GM12873 (cell line): Measurements from ENCODE around the gene FAM43A.

Experiments used
- TF ChIP-seq, protein P1 (sequence below): IDR thresholded peaks from 2 replicates; pipeline ENCODE4 v1.5.1; 2012; ENCODE audit warnings: low read depth, mild to moderate bottlenecking, moderate library complexity, low read length, control low read depth; ENCODE audit not compliant: insufficient read depth; ENCODE audit errors: missing control alignments

FAM43A gene

DNA sequence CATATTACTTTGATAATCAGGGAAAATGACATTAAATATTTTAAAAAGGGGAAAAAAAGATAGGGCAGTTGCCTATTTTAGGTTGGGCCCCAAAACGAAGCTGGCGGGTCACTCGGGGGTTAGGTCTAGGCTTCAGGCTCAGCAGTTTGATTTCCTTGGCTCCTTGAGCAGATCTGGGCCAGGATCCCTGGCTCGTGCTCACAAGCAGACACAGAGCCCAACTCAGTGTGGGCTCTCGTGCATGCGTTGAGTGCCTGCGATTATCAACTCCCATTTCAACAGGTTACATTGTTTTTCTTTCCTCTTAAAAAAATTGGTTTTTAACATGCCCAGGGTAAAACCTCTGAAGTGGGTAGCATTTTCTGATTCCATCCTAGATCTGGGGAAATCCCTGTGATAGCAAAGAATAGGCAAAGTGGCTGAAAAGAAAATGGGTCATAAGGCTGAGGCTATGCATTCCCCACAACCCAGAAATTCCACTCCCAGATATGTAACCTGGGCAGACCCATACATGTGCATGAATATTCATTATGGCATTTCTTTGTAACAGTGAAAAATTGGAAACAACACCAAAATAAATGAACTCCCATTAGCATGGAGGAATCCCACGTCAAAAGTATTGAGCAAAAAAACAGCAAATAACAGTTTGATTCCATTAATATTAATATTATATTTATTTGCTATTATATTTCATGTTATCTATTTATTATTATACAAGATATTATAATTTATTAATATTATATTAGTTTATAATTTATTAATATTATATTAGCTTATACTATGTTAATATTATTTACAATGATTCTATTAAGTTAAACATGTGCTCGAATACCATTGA is 27.8 kb downstream of the FAM43A start:
- TF ChIP-seq, protein P1, sequence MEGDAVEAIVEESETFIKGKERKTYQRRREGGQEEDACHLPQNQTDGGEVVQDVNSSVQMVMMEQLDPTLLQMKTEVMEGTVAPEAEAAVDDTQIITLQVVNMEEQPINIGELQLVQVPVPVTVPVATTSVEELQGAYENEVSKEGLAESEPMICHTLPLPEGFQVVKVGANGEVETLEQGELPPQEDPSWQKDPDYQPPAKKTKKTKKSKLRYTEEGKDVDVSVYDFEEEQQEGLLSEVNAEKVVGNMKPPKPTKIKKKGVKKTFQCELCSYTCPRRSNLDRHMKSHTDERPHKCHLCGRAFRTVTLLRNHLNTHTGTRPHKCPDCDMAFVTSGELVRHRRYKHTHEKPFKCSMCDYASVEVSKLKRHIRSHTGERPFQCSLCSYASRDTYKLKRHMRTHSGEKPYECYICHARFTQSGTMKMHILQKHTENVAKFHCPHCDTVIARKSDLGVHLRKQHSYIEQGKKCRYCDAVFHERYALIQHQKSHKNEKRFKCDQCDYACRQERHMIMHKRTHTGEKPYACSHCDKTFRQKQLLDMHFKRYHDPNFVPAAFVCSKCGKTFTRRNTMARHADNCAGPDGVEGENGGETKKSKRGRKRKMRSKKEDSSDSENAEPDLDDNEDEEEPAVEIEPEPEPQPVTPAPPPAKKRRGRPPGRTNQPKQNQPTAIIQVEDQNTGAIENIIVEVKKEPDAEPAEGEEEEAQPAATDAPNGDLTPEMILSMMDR: no peak

DNA sequence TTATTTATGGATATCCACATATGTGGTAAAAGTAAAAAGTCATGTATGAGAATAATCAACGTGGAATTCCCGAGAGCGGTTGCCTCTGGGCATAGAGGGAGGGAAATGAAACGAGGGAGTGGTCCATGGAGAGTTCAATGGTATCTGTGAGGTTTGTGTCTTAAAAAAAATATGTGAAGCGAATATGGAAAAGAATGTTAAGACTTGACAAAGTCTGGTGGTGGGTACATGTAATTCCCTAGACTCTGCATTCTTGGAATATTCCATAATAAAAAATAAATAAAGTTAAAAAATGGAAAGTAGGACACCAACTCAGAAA is 28.4 kb downstream of the FAM43A start:
- TF ChIP-seq, protein P1: no peak

DNA sequence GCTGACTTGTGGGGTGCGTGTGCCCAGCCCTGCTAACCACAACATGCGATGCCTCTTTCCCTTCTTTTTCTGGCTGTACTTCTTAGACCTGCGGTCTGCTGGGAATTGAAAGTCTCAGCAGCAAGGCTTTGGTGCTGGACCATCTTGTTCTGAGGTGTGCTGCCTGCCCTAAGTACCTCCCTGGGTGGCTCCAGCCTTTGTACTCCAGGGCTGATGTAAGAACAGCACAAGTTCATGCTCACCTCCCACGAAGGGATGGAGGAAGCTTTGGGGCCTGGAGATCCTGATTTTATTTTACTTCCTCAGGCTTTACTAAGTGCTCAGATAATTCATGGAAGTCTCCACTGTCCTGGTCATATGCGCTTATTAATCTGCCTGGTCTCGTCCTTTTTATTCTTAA is 28.9 kb downstream of the FAM43A start:
- TF ChIP-seq, protein P1: no peak

DNA sequence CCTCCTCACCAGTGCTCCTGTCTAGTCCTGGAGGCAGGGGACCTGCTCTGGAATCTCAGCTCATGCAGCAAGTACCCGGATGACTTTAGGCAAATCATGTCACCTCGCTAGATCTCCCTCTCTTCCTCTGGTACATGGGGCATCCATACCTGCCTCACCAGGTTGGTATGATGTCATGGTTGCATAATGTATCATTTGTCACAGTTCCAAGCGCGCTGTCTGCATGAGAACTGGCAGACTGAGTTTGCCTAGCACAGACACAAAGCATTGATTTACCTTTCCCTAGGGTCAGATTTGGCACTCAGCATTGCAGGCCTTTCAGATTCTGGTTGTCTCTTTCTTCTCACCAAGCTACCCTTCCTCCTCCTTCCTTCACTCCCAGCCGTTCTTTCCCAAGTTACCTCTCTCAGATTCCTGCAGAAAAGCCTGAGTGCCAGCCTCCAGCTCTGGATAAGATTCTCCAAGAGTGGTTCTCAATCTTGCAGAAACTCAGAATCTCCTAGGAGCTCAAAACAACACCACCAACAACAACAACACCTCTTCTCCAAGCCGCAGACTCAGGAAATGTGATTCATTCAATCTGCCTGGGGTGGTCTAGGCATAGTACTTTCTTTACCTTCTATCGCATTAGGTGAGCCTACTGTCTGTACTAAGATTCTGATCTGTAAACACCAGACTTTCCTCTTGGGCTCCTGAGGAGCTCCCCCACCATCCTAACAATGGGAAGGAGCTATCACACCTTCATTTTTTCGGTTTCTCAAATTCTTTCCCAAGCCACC is 29.5 kb downstream of the FAM43A start:
- TF ChIP-seq, protein P1: no peak

DNA sequence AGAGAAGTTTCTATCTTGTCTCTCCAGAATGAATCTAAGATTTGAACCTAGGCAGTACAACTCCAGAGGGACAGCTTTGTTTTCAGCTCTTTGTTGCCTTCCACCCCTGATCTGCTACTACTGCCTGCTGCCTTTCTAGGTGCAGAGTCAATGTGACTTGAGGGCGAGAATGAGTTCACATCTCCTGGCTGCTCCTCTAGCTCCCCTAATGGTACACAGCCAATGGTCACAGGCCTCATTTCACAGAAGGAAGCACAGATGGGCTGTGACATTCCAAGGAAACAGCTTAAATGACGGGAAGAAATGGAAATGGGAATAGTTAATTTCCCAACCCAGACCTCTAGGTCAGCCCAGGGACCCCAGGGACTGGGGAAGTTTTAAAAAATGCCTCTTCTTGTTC is 32.4 kb downstream of the FAM43A start:
- TF ChIP-seq, protein P1: no peak

DNA sequence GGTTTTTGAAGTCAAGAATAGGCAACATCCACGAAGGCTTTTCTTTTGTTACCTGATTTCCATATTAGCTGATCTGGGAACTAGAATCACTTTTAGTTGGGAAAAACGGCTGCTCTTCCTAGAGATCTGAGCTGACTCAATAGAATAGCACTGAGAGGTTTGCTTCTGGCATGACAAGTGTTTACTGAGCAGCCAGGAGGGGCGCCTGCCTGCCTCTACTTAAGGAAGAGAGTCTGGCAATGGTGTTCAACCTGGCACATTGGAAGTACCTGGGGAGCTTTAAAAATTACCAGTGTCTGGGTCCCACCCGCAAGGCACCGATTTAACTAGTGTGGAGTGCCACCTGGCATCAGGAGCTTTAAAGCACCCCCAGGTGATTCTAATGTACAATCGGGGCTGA is 34.4 kb downstream of the FAM43A start:
- TF ChIP-seq, protein P1: no peak

DNA sequence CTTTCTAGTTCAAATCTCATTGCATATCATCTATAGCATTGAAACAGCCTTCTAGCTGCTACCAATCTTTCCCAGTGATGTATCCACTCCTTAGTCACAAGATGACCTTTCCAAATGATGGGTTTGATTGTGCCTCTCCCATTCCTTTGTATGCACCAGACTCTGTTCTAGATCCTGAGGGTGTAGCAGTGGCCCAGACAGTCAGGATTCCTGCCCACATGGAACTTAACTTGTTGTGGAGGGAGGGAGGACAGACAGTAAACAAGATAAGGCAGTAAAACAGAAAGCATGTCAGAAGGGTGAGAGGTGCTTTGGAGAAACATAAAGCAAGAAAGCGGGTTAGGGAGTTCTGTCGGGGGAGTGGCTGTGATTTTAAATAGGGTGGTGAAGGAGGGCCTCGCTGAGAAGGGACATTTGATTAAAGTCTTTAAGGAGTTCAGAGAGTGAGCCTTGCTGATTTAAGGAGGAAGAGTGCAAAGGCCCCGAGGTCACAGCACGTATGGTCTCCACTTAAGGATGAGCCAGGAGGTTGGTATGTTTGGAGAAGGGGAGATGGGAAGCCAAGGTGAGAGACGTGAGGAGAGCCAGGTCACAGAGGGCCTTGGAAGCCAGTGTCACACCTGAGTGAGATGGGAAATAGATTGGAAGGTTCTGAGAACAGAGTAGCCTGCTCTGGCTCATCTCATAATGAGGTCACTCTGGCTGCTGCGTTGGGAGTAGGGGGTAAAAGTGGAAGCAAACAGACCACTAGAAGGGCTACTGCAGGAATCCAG is 38.3 kb downstream of the FAM43A start:
- TF ChIP-seq, protein P1: no peak
